Measurements from ENCODE around the gene PLLP.

DNA sequence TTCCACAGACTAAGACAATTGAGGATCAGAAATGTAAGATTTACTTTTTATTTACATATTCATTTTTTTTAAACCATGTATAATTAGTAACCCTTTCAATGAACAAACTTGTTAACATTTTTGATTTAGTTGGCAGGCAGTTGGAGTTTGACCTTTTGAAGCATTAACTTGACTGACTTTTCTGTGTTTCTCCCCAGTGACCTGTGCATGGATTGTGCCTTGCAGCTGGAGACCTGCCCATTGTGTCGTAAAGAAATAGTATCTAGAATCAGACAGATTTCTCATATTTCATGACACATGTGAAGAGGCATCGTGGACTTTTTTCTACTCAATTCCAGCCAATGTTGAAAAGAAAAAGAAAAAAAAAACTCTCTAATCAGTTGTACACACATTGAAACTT lies 45.8 kb downstream of the PLLP start:
- TF ChIP-seq EP300 (IDR thresholded peaks at IDR 0.05; ENCODE audit: low read length) (no peak), SMAD4 (CRISPR knock-in tag; conservative IDR thresholded peaks at IDR 0.05) (no peak)
- TF ChIP-seq, protein P1, sequence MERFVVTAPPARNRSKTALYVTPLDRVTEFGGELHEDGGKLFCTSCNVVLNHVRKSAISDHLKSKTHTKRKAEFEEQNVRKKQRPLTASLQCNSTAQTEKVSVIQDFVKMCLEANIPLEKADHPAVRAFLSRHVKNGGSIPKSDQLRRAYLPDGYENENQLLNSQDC (CRISPR knock-in tag; IDR thresholded peaks at IDR 0.05), result no peak

All from K562 (cell line).